Measurements from ENCODE around the gene AMBRA1.
A peak's percentile ranks its signal among the peaks of the same experiment; 100 is the strongest.

The AMBRA1 gene

DNA sequence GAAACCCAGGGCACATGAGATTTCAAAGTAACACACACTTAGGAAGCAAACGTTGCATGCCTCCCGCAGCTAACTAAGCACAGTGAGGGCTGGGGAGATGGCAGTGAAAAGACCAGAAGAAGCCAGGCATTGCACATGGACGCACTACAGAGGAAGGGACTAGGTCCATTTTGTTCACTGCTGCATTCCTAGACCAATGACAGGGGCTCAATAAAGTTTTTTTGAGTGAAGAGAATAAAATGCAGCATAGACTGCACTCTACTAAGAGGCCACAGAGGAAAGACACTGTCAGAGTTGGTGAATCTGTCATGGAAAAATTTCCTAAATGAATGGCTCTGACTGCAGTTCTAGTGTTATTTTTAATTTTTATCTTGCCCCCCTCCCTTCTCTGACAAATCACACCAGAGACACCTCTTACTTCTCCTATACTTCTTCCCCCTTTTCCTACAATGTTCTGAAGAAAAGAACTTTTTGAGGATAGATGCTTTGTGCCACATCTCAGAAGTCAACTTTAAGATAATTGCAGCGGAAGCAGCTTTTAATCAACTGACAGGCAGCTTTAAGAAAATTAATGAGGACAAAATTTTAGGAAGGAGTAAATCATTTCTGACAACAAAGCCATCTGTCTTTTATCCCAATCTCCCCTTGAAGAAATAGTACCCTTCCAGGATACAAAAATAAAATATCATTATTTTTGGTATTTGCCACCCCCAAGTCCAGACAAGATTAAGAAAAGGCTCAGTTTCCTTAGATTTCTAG is 167.4 kb downstream of the AMBRA1 start:
- DNase-seq = no peak

DNA sequence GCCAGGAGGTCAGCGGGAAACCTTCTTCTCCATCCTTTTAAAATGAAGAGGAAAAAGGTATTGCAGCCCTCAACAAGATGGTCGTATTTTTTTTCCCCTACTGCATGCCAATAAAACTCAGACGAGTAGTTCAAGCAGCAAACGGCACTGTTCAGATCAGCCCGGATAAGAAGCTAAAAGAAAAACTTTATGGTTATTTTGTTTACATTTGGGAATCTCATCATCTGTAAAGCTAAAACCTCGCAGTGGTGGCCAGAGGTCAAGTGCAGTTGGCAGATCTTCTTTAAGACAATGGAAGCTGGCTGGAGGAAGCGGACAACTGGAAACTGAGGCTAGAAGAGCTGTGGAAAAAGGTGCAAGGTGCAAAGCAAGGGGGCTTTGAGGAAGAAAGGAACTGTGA is 171.2 kb downstream of the AMBRA1 start:
- no peak for DNase-seq

DNA sequence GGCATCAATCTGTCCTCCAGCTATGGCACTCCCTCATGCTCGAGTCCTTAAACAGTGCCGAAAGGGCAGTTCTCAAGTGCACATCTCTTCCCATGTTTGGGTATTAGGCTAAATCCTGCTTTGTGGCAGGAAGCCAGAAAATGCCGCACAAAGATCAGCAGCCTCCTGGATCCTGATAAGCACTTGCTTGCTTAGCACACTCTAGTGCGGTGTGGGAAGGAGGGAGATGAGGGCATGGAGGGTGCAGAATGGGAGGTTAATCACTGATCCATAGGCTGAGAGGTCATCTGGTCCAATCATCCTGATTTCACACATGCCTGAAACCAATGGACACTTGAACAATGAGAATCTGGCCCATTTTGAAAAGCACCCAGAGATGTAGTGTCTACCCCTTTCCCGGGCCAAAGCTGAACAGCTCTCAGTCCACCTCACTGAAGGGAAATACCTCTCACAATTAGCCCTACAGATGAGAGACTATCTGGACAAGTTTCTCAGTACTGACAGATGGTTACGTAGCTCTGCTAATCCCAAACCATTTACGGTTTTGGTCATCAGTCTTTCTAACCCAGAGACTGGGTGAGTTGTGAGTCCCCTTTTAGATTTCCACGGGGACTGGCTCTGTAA is 172.5 kb downstream of the AMBRA1 start:
- DNase-seq = no peak

DNA sequence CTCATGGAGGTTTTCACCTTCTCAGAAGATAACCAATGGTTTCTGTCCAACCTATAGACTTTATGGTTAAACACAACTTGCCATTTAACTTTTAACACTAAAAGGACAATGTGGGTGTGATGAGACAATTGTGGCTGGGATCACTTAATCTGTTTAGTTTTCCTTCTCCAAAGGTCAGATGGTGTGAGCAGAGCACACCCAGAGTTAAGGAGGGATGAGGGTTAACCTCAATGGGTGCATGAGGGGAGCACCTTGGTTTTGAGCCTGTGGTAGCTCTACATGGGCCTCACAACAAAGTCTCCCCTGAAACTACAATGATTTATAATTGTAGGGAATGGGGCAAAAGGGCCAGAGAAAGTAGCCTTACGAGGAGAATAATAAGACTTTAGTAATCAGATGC is 173.3 kb downstream of the AMBRA1 start:
- no peak for DNase-seq

DNA sequence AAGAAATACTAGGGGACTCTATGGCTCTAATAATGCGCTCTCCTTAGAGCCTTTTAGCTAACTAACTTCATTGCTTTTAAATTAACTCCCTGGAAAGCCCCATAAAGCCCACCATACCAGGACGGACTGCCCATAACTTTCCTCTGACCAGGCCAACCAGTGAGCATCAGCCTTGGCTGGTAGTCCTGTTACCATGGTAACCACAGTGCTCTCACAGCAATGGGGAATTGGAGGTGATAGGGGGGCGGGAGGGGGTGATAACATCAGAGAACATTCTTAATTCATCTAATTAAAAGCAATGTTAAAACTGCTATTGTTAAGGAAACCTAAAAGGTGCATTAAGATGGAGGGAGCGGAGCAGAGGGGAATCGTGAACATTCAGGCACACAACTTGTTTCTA is 175.1 kb downstream of the AMBRA1 start:
- DNase-seq = no peak

DNA sequence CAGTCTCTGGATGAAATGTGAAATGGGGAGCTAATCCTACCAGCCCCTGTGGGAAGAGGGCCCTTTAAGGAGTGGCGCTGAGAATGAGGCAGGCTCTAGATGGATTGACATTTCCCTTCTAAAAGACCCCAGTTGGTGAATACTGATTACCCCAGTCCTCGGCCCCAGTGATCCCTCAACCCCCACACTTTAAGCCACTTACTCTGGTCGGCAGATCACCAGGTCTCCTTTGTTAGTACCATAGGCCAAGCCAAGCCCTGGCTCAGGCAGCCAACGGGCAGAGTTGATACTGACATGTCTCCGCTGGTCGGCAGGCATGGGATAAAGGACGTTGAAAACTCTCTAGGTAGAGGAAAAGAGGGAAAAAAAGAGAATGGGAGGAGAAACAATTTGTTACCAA is 176.1 kb downstream of the AMBRA1 start:
- no peak for DNase-seq

DNA sequence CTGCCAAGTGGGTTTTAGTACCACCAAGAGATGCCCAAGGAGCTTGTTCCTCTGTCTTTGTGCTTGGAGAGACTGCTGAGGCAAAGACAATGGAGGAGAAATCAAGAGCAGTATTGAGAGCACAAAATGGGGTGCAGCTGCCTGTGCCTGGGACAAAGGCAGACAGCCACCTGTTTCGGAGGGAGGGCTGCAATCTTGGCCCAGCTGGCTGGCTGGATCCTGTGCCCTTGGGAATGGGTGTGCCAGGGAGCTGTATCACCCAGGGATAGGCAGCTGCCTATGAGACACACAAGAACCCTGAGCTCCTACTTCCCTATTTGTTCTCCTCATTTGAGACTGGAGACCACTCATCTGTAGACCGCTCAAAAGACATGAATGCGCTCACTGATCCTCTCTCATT is 178.9 kb downstream of the AMBRA1 start:
- DNase-seq = no peak

DNA sequence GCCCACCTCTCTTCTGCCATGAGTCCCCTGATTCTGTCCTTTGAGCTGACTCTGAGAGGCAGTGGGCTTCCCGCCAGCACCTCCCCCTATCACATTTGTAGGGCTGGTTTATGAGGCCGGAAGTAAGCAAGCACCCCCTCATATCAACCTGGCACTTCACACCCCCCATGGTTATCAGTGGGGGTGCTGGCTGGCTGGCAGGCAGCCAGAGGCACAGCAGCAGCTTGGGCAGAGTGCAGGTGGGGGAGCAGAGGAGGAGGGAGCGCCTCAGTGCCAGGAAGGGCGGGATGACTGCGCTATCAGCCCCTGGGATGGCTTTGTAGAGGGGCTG is 179.4 kb downstream of the AMBRA1 start:
- no peak for DNase-seq

DNA sequence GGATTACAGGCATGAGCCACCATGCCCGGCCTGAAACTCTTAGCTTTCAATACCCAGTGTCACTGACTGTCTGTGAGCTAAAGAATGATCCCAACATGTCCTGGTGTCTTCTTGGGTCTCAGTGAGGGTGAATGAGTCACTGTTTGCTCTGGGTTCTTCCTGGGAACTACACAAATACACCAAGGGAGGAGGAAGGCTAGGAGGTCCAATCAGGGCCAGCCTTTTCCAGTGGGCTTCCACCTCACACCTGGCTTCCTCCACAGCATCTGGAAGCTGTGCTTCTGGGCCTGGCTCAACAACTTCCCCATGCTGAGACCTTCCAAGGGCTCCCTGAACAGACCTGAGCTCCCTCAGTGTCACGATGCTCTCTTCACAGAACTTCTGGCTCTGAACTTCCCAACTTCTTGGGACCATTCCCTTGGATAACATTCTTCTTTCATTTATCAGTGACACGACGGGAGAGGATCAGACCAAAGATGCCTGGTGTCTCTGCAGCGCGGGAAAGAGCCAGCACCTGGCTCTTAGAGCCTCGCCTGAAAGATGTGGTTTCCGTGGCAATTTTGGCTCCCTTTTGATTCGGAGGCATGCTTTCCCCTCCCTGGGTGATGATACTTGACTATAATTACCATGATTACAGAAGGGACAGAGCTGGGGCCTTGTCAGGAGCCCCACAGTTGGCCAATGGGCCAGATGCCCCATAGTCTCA is 179.9 kb downstream of the AMBRA1 start:
- no peak for DNase-seq

DNA sequence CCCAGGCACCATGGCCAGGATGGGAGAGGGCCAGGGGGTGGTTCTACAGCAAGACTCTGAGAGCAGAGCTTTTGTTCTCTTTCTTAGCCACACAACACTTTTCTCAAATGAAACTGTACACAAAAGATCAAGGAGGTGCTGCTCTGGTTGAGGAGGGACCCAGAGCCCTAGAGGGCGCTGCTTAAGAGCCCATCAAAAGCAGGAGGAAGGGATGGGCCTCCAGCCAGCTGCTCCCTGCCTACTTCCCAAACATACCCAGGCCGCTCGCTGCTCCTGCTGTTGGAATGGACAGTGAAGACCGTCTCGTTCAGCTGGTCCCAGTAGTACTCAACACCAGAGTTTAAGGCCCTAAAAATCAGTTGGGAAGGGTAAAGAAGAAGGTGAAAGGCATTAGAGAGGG is 183.8 kb downstream of the AMBRA1 start:
- DNase-seq = no peak

DNA sequence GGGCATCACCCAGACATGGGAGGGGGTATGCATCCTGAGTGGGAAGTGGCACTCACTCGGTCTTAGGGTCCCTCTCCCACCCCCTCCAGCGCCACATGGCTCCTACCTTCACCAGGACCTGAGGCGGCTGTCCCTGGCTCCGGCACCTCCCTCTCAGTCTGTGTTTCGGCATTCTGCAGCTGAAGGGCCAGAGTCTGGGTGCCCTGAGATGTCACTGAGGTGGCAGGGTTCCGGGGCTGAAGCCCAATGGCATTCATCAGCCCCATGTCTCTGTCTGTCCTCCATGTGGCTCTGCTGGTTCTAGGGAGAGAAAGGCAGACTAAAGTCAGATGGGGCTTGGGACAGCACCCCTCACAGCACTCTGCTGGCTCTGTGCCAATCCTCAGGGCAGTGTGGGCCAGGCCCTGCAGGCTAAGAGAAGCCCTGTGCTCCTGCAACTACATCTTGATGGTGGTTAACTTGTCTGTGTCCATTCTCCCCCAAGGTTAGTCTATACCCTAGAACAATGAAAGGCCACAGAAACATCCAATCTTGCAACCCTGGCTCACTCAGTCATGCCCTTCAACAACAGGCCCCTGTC is 185.3 kb downstream of the AMBRA1 start:
- no peak for DNase-seq

DNA sequence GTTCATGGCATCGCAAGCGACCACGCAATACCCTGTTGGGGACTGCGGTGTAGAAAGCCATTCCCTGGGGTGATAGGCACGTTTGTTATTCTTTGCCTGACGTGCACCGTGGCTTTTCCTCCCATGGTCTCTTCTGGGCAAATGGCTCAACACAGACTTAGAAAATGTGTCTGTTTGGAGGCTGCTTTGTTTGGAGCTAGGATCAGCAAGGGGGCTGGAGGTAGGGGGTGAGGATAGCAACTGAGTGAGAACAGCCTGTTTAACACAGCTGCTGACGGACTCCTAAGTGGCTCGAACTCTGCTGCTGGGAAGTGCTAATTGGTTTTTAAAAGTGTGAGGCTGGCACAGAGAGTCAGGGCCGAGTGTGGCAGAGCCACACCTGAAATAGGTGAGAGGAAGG is 186.2 kb downstream of the AMBRA1 start:
- DNase-seq = no peak

DNA sequence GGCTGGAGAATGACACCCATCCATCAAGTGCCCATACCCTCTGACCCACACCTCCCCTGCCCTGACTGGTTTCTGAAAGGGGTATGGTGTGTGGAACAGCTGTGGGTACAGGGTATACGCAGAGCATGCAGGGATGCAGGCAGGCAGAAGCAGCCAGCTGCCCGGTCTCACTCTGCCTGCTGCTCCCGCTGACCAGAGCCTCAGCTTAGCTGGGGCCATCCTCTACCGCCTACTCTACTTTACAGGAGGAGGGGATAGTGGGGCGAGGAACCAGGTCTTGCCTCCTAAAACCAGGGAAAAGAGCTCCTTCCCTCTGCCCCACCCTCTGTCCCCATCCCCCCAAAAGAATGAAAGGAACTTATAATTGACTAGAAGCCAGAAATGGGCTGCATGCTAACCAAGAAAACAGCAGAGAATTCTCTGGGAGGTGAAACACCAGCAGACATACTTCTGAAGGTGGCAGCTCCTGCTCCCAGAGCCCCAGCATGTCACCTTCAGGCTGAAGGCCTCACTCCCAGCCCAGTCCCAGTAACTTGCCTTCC is 189.3 kb downstream of the AMBRA1 start:
- no peak for DNase-seq

DNA sequence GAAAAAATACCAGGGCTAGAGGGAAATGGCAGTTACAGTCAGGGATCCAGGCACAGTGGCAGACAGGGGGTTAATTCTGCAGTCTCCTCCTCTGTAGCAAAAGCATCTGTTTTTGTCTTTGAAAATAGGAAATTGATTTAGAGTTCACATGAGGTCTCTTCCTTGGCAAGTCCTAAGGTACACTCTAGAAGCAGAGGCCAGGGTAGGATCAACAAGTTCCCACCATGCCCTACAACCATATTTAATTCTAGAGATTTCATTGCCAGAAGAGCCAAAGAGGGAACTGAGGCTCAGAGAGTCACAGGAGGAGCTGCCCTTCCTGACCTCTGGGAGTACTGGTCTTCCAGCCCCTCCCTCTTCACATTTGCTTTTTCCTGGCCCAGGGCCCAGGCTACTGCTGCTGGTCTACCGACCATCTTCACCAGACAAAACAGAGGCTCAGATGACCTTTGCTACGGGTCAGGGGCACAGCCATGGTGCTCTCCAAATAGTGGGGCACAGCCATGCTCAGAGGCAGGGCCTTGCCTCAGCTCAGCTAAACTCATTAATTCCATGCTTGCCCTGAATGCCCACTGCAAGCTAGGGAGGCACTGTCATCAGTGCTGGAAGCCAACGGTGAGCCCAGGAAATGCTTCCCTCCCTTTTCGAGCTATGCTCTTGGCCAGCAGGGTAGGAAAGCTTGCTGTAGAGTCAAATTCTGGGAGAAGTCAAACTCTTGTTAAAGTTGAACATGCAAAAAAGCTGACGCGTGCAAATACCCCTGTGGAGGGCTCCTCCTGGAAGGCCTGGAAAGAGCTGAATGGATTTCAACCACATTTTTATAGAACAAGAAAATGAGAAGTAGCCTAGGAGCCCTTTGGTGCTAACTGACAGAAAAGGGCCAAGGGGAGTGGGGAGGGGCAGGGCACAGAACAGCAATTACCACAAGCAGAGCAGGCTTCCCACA is 190.6 kb downstream of the AMBRA1 start:
- no peak for DNase-seq

DNA sequence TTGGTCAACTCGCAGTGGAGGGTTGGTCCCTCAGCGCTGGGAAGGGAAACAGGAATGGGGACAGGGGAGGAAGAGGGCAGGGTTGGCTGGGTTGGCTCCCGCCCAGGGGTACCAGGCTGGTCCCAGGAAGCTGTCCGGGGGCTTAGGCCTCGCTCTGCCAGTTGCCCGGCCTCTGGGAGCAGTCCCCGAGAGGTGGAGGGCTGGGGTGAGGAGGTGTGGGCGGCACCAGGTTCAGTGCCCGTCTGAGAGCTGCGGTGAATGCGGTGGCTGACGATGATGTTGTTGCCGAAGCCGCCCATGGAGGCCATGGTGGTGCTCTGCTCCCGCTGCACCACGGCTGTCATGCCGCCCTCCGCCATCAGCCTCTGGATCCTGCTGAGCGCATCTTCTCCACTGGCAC is 196.3 kb downstream of the AMBRA1 start:
- DNase-seq = no peak

DNA sequence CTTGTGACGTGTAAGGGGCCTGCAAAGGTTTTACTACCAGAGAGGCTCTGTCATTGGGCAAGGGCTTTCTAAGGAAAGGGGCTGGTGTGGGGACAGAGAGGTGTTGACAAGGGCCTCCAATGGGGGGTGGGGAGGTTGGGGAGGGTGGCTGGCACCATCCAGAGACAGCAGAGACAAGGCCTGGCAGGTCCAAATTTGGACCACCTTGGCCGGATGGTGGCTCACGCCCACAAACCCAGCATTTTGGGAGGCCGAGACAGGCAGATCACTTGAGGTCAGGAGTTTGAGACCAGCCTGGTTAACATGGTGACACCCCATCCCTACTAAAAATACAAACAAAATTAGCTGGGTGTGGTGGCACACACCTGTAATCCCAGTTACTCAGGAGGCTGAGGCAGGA is 200.1 kb downstream of the AMBRA1 start:
- no peak for DNase-seq

DNA sequence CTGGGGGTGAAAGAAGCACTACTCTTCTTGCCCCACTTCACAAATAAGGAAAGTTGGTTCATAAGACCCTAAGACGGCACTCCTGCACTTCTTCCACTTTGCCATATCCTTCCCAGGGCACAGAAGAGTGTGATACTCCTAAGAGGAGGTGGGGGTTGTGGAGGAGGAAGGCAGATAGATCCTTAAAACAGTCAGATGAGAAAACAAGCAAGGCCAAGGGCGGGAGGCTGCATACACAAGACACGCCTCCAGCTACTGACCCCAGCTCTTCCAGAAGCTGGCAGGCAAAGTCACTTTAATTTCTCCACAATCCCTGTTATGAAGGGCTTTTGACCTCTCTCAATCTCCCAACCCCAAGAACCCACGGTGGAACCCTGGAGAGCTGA is 200.6 kb downstream of the AMBRA1 start:
- no peak for DNase-seq

DNA sequence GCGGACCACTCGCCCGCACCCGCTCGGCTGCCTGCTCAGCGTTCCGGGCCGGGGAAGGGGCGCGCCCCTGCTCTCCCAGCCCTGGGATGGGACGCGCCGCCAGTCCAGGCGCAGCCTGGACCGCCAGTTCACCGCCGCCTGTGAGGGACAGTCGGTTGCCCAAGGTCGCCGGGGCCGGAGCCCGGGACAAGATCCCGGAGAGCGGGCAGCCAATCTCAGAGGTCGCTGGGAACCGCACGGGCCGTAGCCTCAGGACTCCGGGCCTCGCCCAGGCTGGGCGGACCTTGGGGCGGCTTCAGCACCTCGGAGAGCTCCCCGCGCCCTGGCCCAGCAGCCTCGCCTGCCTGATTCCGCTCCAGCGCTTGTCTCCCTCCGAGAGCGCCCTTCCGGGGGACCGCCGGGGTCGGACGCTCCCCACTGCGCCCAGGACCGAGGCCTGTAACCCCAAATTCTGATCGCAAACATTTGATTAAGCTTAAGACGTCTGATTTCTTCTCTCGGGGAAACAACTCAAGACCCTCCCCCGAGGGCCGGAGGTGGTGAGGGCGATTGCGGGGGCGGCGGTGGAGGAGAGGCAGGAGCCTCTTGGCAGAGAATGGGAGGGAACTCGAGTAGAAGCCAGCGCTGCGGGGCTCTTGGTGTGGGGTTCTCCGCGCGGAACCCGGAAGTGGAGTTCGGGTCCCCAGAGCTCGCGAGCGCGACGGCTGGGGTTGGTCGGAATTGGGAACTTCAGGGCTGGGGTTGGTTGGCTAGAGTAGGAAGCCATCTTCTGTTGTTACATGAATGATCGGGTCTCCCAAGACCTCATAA is 201.2 kb downstream of the AMBRA1 start:
- DNase-seq = peak; percentile 76

DNA sequence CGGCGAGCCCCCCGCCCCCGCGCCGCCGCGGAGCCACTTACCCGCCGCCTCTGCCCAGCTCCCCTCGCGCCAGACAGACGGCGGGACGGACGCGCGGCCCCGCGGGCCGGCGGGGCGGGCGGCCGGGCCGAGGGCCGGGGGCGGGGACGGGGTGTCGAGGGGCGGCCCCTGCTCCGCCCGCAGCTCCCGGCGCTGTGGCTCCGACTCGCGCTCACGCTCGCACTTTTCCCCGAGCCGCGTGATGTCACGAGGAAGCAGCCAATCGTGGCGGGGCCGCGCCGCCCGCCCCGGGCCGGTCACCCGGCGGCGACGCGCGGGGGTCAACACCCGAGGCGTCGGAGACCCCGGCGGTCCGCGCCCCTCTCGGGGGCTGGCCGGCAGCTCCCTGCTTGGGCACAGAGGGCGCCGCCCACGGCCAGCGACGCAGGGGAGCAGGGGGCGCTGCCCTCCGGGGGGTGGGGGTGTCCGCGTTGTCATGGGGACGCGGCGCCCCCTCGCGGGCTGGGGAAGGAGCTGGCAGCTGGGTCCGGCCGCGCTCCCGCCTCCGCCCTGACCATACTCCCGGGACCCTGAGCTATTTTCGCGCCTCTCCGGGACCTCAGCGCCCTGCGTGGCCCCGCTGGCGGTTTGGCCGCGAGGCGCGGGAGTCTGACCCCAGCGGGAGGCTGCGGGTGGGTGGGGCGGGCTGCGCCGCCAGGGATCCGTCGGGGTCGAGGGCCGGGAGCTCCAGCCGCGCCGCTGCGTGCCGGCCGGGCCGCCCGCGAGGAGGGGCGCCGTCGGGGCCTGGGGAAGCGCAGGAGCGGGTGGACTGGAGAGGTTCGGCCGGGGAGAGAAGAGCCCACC is 202.0 kb downstream of the AMBRA1 start, which contains the start of gene CHRM4:
TSS of gene CHRM4 (minus strand) at position 199 of the 843 bp plus-strand sequence. CDS start 5,219 bp downstream, outside the sequence.
- no peak for DNase-seq

DNA sequence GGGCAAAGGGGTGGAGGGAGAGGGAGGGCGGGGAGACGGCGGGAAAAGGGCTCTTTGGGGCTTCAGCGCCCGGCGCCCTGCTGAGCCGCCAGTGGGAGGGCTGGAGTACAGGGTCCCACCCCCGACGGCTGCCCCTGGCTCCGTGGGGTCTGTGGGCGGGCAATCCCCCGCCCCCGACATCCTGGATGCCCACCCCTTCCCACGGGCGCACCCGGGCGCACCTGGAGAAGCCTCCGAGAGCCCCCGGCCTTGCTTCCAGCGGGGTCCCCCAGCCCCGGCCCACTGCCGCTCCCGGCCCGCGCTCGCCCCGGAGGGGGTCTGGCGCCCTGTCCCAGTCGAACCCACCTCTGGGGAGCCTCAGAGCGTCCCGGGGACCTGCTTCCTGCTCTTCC is 202.6 kb downstream of the AMBRA1 start:
- DNase-seq = no peak
